ENCODE results near the gene MCC. TPM values are rescaled to one million over a fixed set of nuclear protein-coding genes. Genes with fewer than 3 reads are reported as not detected.

Gene MCC
- polyA plus RNA-seq (ENCODE audit: insufficient read length in 4 of 4) = 10 to 100 TPM; 26.8 to 36.7 (median 33.1) TPM

- peak; percentile 60 to 76 (median 64) for DNase-seq (ENCODE audit: low read depth in 4 of 4, low spot score in 3 of 4)
Measured at GRCh38 chr5:113487781-113488644, at the start of gene MCC. TSS of gene MCC (minus strand) at chr5:113488453.

- no peak for DNase-seq (ENCODE audit: low read depth in 4 of 4, low spot score in 3 of 4)
Measured at GRCh38 chr5:113531481-113532159, 43.4 kb upstream of the MCC start.

- DNase-seq (ENCODE audit: low read depth in 4 of 4, low spot score in 3 of 4) = no peak
Measured at GRCh38 chr5:113527746-113528145, 39.5 kb upstream of the MCC start.

- DNase-seq (ENCODE audit: low read depth in 4 of 4, low spot score in 3 of 4) = no peak
Measured at GRCh38 chr5:113526421-113526820, 38.2 kb upstream of the MCC start.

GRCh38 chr5:113524927-113525326 is 36.7 kb upstream of the MCC start:
- DNase-seq (ENCODE audit: low read depth in 4 of 4, low spot score in 3 of 4) = no peak

GRCh38 chr5:113523168-113523567 is 34.9 kb upstream of the MCC start:
- DNase-seq (ENCODE audit: low read depth in 4 of 4, low spot score in 3 of 4) = no peak

- no peak for DNase-seq (ENCODE audit: low read depth in 4 of 4, low spot score in 3 of 4)
Measured at GRCh38 chr5:113520899-113521298, 32.6 kb upstream of the MCC start.

- DNase-seq (ENCODE audit: low read depth in 4 of 4, low spot score in 3 of 4) = no peak
Measured at GRCh38 chr5:113520429-113520828, 32.2 kb upstream of the MCC start.

- no peak for DNase-seq (ENCODE audit: low read depth in 4 of 4, low spot score in 3 of 4)
Measured at GRCh38 chr5:113519412-113519811, 31.2 kb upstream of the MCC start.

GRCh38 chr5:113518884-113519283 is 30.6 kb upstream of the MCC start:
- no peak for DNase-seq (ENCODE audit: low read depth in 4 of 4, low spot score in 3 of 4)

- DNase-seq (ENCODE audit: low read depth in 4 of 4, low spot score in 3 of 4) = peak in 1 of 4 donors; percentile 5
Measured at GRCh38 chr5:113514289-113514635, 26.0 kb upstream of the MCC start.

- DNase-seq (ENCODE audit: low read depth in 4 of 4, low spot score in 3 of 4) = peak; percentile 67 to 78 (median 71)
Measured at GRCh38 chr5:113513384-113514288, 25.4 kb upstream of the MCC start, which contains the start of gene YTHDC2. TSS of gene YTHDC2 (plus strand) at chr5:113513694. CDS start at chr5:113513896, 202 bp downstream.

GRCh38 chr5:113512341-113512740 is 24.1 kb upstream of the MCC start:
- no peak for DNase-seq (ENCODE audit: low read depth in 4 of 4, low spot score in 3 of 4)

- DNase-seq (ENCODE audit: low read depth in 4 of 4, low spot score in 3 of 4) = no peak
Measured at GRCh38 chr5:113510836-113511451, 22.7 kb upstream of the MCC start.

- DNase-seq (ENCODE audit: low read depth in 4 of 4, low spot score in 3 of 4) = no peak
Measured at GRCh38 chr5:113508756-113509155, 20.5 kb upstream of the MCC start.

- DNase-seq (ENCODE audit: low read depth in 4 of 4, low spot score in 3 of 4) = no peak
Measured at GRCh38 chr5:113507601-113508000, 19.3 kb upstream of the MCC start.

- no peak for DNase-seq (ENCODE audit: low read depth in 4 of 4, low spot score in 3 of 4)
Measured at GRCh38 chr5:113505181-113505580, 16.9 kb upstream of the MCC start.

GRCh38 chr5:113503146-113503545 is 14.9 kb upstream of the MCC start:
- DNase-seq (ENCODE audit: low read depth in 4 of 4, low spot score in 3 of 4) = no peak

- DNase-seq (ENCODE audit: low read depth in 4 of 4, low spot score in 3 of 4) = no peak
Measured at GRCh38 chr5:113502073-113502472, 13.8 kb upstream of the MCC start.

GRCh38 chr5:113495422-113495841 is 7.2 kb upstream of the MCC start:
- DNase-seq (ENCODE audit: low read depth in 4 of 4, low spot score in 3 of 4) = no peak

All from left renal pelvis (tissue), 4 donors.